Body of pancreas (tissue), 4 donors: Measurements from ENCODE around the gene CRX.
"Not testable (repeated sequence)": the region's sequence is repeated elsewhere in the genome, so short reads cannot be mapped to it uniquely, and the experiment has no call there.

Experiments
- POLR2A ChIP-seq, 3 donors: fragments of 450-650 bp; IDR thresholded peaks; one replicate each; pipeline ENCODE4 v1.6.1; 2016; ENCODE audit warnings: antibody characterized with exemption in 3 of 3, mild to moderate bottlenecking in 2 of 3
- TF ChIP-seq, protein P1 (sequence below), 7 experiments: fragments of 450-650 bp in 4 of 7; fragments of 200-600 bp in 3 of 7; sonication (generic) in 3 of 7; IDR thresholded peaks; one replicate each; pipeline ENCODE4 v1.5.1; 2016 to 2019; ENCODE audit warnings: antibody characterized with exemption in 7 of 7

DNA sequence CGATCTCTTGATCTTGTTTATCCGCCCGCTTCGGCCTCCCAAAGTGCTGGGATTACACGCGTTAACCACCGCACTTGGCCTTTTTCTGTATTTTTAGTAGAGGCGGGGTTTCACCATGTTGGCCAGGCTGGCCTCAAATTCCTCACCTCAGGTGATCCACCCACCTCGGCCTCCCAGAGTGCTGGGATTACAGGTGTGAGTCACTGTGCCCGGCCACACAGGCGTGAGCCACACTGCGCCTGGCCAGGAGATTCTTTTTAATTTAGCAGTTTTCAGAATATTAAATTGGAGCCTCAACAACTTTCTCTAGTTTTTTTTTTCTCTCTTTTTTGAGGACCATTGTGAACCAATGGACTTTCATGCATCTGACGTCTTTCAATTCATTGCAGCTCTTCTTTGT, 31.9 kb upstream of the CRX start:
- TF ChIP-seq, protein P1, sequence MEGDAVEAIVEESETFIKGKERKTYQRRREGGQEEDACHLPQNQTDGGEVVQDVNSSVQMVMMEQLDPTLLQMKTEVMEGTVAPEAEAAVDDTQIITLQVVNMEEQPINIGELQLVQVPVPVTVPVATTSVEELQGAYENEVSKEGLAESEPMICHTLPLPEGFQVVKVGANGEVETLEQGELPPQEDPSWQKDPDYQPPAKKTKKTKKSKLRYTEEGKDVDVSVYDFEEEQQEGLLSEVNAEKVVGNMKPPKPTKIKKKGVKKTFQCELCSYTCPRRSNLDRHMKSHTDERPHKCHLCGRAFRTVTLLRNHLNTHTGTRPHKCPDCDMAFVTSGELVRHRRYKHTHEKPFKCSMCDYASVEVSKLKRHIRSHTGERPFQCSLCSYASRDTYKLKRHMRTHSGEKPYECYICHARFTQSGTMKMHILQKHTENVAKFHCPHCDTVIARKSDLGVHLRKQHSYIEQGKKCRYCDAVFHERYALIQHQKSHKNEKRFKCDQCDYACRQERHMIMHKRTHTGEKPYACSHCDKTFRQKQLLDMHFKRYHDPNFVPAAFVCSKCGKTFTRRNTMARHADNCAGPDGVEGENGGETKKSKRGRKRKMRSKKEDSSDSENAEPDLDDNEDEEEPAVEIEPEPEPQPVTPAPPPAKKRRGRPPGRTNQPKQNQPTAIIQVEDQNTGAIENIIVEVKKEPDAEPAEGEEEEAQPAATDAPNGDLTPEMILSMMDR (IDR thresholded peaks at IDR 0.05): not testable (repeated sequence)
- TF ChIP-seq POLR2A (IDR thresholded peaks at IDR 0.05): not testable (repeated sequence)
